ENCODE results near the gene MAST4.
A peak's percentile ranks its signal among the peaks of the same experiment; 100 is the strongest.

MAST4 gene

DNA sequence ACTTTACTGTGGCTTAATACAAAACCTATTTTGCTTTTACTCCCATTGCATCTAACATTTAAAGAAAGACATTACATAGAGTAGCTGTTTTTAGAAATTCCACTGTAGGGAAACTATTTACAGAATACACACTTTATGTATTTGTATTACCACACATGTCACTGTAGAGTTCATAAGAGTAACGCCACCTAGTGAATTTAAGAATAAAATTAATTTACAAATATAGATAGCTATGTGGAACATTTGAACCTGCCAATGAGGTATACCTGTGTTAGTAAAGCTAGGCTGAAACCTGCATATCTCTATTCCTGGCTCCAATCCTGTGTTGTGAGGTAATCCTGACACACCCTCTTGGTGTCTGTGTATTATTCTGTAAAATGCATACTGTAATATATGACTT, 234.4 kb downstream of the MAST4 start:
- Histone ChIP-seq H3K36me3 (ENCODE audit: low read depth) (no peaks in the 10 kb centered on the region), H3K27me3 (ENCODE audit: insufficient read depth, poor library complexity, severe bottlenecking) (no peaks in the 10 kb centered on the region), H3K4me3 (ENCODE audit: severe bottlenecking) (no peak overlapping the region), H3K27ac (ENCODE audit: poor library complexity, severe bottlenecking) (peak overlapping the region; percentile 83), H3K4me1 (ENCODE audit: insufficient read depth, poor library complexity, severe bottlenecking) (peaks cover 29% of the 10 kb centered on the region), H3K9me3 (ENCODE audit: severe bottlenecking) (no peaks in the 10 kb centered on the region)
- DNase-seq (ENCODE audit: low spot score) (no peak), ATAC-seq (ENCODE audit: low read depth) (peak; percentile 14; the same call in 1 of the 3 replicates)
- peak; percentile 56 for TF ChIP-seq CTCF (IDR thresholded peaks at IDR 0.05; ENCODE audit: poor library complexity, severe bottlenecking)

- Histone ChIP-seq H3K36me3 (ENCODE audit: low read depth) (no peaks in the 10 kb centered on the region), H3K9me3 (ENCODE audit: severe bottlenecking) (no peaks in the 10 kb centered on the region), H3K27ac (ENCODE audit: poor library complexity, severe bottlenecking) (no peak overlapping the region), H3K4me1 (ENCODE audit: insufficient read depth, poor library complexity, severe bottlenecking) (peaks cover 8% of the 10 kb centered on the region), H3K27me3 (ENCODE audit: insufficient read depth, poor library complexity, severe bottlenecking) (no peaks in the 10 kb centered on the region), H3K4me3 (ENCODE audit: severe bottlenecking) (no peak overlapping the region)
- no peak for ATAC-seq (ENCODE audit: low read depth)
- TF ChIP-seq CTCF (IDR thresholded peaks at IDR 0.05; ENCODE audit: poor library complexity, severe bottlenecking), result no peak
- no peak for DNase-seq (ENCODE audit: low spot score)
Observed at GRCh38 chr5:66839636-66840185, 243.5 kb downstream of the MAST4 start.

GRCh38 chr5:66840511-66841013, 244.4 kb downstream of the MAST4 start:
- Histone ChIP-seq H3K4me3 (ENCODE audit: severe bottlenecking) (no peak overlapping the region), H3K27ac (ENCODE audit: poor library complexity, severe bottlenecking) (no peak overlapping the region), H3K9me3 (ENCODE audit: severe bottlenecking) (no peaks in the 10 kb centered on the region), H3K36me3 (ENCODE audit: low read depth) (no peaks in the 10 kb centered on the region), H3K27me3 (ENCODE audit: insufficient read depth, poor library complexity, severe bottlenecking) (no peaks in the 10 kb centered on the region), H3K4me1 (ENCODE audit: insufficient read depth, poor library complexity, severe bottlenecking) (peaks cover 8% of the 10 kb centered on the region)
- DNase-seq (ENCODE audit: low spot score), result no peak
- TF ChIP-seq CTCF (IDR thresholded peaks at IDR 0.05; ENCODE audit: poor library complexity, severe bottlenecking), result no peak
- ATAC-seq (ENCODE audit: low read depth), result peak; percentile 12; the same call in 1 of the 3 replicates

GRCh38 chr5:66841264-66841663, 245.1 kb downstream of the MAST4 start:
- no peak overlapping the region for H3K4me3 ChIP-seq (ENCODE audit: severe bottlenecking)
- DNase-seq (ENCODE audit: low spot score) (no peak), ATAC-seq (ENCODE audit: low read depth) (no peak)
- peaks cover 8% of the 10 kb centered on the region for H3K4me1 ChIP-seq (ENCODE audit: insufficient read depth, poor library complexity, severe bottlenecking)
- no peak for TF ChIP-seq CTCF (IDR thresholded peaks at IDR 0.05; ENCODE audit: poor library complexity, severe bottlenecking)
- no peaks in the 10 kb centered on the region for H3K9me3 ChIP-seq (ENCODE audit: severe bottlenecking)
- H3K36me3 ChIP-seq (ENCODE audit: low read depth), result no peaks in the 10 kb centered on the region
- H3K27ac ChIP-seq (ENCODE audit: poor library complexity, severe bottlenecking), result no peak overlapping the region
- no peaks in the 10 kb centered on the region for H3K27me3 ChIP-seq (ENCODE audit: insufficient read depth, poor library complexity, severe bottlenecking)

- no peaks in the 10 kb centered on the region for H3K36me3 ChIP-seq (ENCODE audit: low read depth)
- no peaks in the 10 kb centered on the region for H3K9me3 ChIP-seq (ENCODE audit: severe bottlenecking)
- ATAC-seq (ENCODE audit: low read depth) (no peak), DNase-seq (ENCODE audit: low spot score) (no peak)
- H3K27ac ChIP-seq (ENCODE audit: poor library complexity, severe bottlenecking), result no peak overlapping the region
- no peaks in the 10 kb centered on the region for H3K27me3 ChIP-seq (ENCODE audit: insufficient read depth, poor library complexity, severe bottlenecking)
- TF ChIP-seq CTCF (IDR thresholded peaks at IDR 0.05; ENCODE audit: poor library complexity, severe bottlenecking), result no peak
- no peak overlapping the region for H3K4me3 ChIP-seq (ENCODE audit: severe bottlenecking)
- H3K4me1 ChIP-seq (ENCODE audit: insufficient read depth, poor library complexity, severe bottlenecking), result peaks cover 8% of the 10 kb centered on the region
Observed at GRCh38 chr5:66842540-66842939, 246.3 kb downstream of the MAST4 start.

All from RWPE2 (cell line).